HepG2 (cell line): Measurements from ENCODE around the gene PARP6. TPM values are rescaled to one million over a fixed set of nuclear protein-coding genes. Genes with fewer than 3 reads are reported as not detected.

Experiments used
- ATAC-seq: fragments of 200-7000 bp; cut with Tn5 transposase; 3 replicates; pipeline ENCODE4 v1.9.1; 2020; ENCODE audit warnings: mild to moderate bottlenecking, moderate library complexity
- BruUV-seq: library from RNA; stranded (reverse); fragments of 400-500 nt; replicated peaks from 2 replicates; lab custom pipeline; 2021; lab: Mats Ljungman, UMichigan
- CTCF ChIA-PET: fragments of 300-600 bp; formaldehyde crosslinking; extraction: SDS; loops from one replicate; lab custom pipeline; 2021; ENCODE audit warnings: low total read pairs, inconsistent platforms, low intra/inter-chr PET ratio; lab: Yijun Ruan, JAX
- POLR2A ChIA-PET: fragments of 350-600 bp; sonication (Branson Sonifier 250); formaldehyde crosslinking; loops from one replicate; lab custom pipeline; 2020; ENCODE audit warnings: antibody characterized with exemption, inconsistent platforms; lab: Yijun Ruan, JAX
- DNase-seq: peaks from one replicate; pipeline ENCODE4 v3.0.0-alpha.2; 2015; ENCODE audit warnings: low spot score
- FAIRE-seq: peaks from 3 replicates; lab custom pipeline; 2011; peaks lifted over from hg19 to GRCh38; lab: Jason Lieb, UNC
- H2AFZ ChIP-seq: one replicate; pipeline ENCODE4 v1.6.1; 2011; ENCODE audit warnings: low read length, inconsistent platforms
- H3K27ac ChIP-seq: fragments of 300-600 bp; 3 replicates; pipeline ENCODE4 v1.8.0; 2011; ENCODE audit warnings: mixed run types, mild to moderate bottlenecking, mixed read lengths, low read length, inconsistent platforms; ENCODE audit not compliant: insufficient read depth; ENCODE audit errors: extremely low read length
- H3K27me3 ChIP-seq, 2 experiments: fragments of 200-600 bp in 1 of 2; 2 replicates in 1 of 2; 3 replicates in 1 of 2; pipeline versions ENCODE4 v1.6.0 to v1.8.0; 2011; ENCODE audit warnings: low read length in 2 of 2, mild to moderate bottlenecking in 2 of 2, moderate library complexity in 2 of 2, inconsistent platforms in 1 of 2; ENCODE audit not compliant: insufficient read depth in 2 of 2, control insufficient read depth in 1 of 2
- H3K36me3 ChIP-seq, 2 experiments: fragments of 200-600 bp in 1 of 2; replicated peaks in 1 of 2; 2 replicates in 1 of 2; 3 replicates in 1 of 2; pipeline versions ENCODE4 v1.5.1 to v1.8.0; 2011; ENCODE audit warnings: low read length in 2 of 2, inconsistent platforms in 1 of 2; ENCODE audit not compliant: insufficient read depth in 2 of 2, control insufficient read depth in 1 of 2
- H3K4me1 ChIP-seq: 2 replicates; pipeline ENCODE4 v1.5.1; 2012; ENCODE audit warnings: low read length, inconsistent platforms; ENCODE audit not compliant: insufficient read depth
- H3K4me2 ChIP-seq: 2 replicates; pipeline ENCODE4 v1.6.0; 2011; ENCODE audit warnings: low read depth, low read length, inconsistent platforms
- H3K4me3 ChIP-seq, 3 experiments: fragments of 200-600 bp in 1 of 3; sonication (generic), shearing (Covaris generic) in 1 of 3; replicated peaks in 1 of 3; 2 replicates each; pipeline ENCODE4 v1.5.1; 2011 to 2016; ENCODE audit warnings: low read length in 3 of 3, inconsistent platforms in 2 of 3, low read depth in 2 of 3, mild to moderate bottlenecking in 2 of 3, control low read depth in 1 of 3, mixed read lengths in 1 of 3; ENCODE audit not compliant: insufficient read depth in 1 of 3
- H3K79me2 ChIP-seq: one replicate; pipeline ENCODE4 v1.6.1; 2011; ENCODE audit warnings: low read length, inconsistent platforms; ENCODE audit not compliant: insufficient read depth
- H3K9ac ChIP-seq: 2 replicates; pipeline ENCODE4 v1.6.0; 2011; ENCODE audit warnings: mild to moderate bottlenecking, low read depth, low read length, inconsistent platforms; ENCODE audit not compliant: insufficient read depth
- H3K9me3 ChIP-seq: 2 replicates; pipeline ENCODE4 v1.5.1; 2012; ENCODE audit warnings: mild to moderate bottlenecking, low read length
- H4K20me1 ChIP-seq: 2 replicates; pipeline ENCODE4 v1.6.0; 2011; ENCODE audit warnings: inconsistent platforms, mild to moderate bottlenecking, low read length, moderate library complexity; ENCODE audit not compliant: insufficient read depth
- AGO2 ChIP-seq: fragments of 200-400 bp; formaldehyde crosslinking; optimal IDR thresholded peaks from 2 replicates; pipeline ENCODE3; 2017; ENCODE audit warnings: mild to moderate bottlenecking, low read depth, low read length, moderate library complexity
- KDM5A ChIP-seq: fragments of 200-600 bp; sonication (generic); IDR thresholded peaks from 2 replicates; pipeline ENCODE4 v1.7.0; 2018; ENCODE audit warnings: antibody characterized with exemption, mild to moderate bottlenecking, low read length, borderline replicate concordance
- PAF1 ChIP-seq: IDR thresholded peaks from 2 replicates; pipeline ENCODE4 v1.6.1; 2016; ENCODE audit warnings: missing genetic modification reagents, missing compliant biosample characterization
- PAWR ChIP-seq: sonication (generic); formaldehyde crosslinking; IDR thresholded peaks from 2 replicates; pipeline ENCODE4 v1.4.0; 2020; ENCODE audit warnings: missing genetic modification reagents, mild to moderate bottlenecking, borderline replicate concordance
- POLR2AphosphoS5 ChIP-seq: IDR thresholded peaks from 2 replicates; pipeline ENCODE4 v1.6.1; 2012; ENCODE audit warnings: low read depth, low read length
- RBAK ChIP-seq: sonication (generic); formaldehyde crosslinking; IDR thresholded peaks from 2 replicates; pipeline ENCODE4 v1.5.1; 2020; ENCODE audit warnings: mild to moderate bottlenecking, missing genetic modification reagents
- RBM22 ChIP-seq: fragments of 200-400 bp; formaldehyde crosslinking; optimal IDR thresholded peaks from 2 replicates; pipeline ENCODE3; 2017; ENCODE audit warnings: mild to moderate bottlenecking, low read length, moderate library complexity
- TAF15 ChIP-seq: fragments of 200-400 bp; formaldehyde crosslinking; IDR thresholded peaks from one replicate; pipeline ENCODE4 v1.6.1; 2018; ENCODE audit warnings: mild to moderate bottlenecking, low read depth, low read length; ENCODE audit not compliant: poor library complexity, severe bottlenecking
- ZFP36 ChIP-seq: fragments of 150-350 bp; IDR thresholded peaks from 2 replicates; pipeline ENCODE4 v1.6.1; 2018; ENCODE audit warnings: borderline replicate concordance, low read length, low read depth; ENCODE audit not compliant: partially characterized antibody
- ZNF451 ChIP-seq: sonication (generic); formaldehyde crosslinking; IDR thresholded peaks from 2 replicates; pipeline ENCODE4 v1.5.0; 2020; ENCODE audit warnings: mild to moderate bottlenecking, missing genetic modification reagents
- ZNF484 ChIP-seq: sonication (generic); formaldehyde crosslinking; IDR thresholded peaks from 2 replicates; pipeline ENCODE4 v1.5.1; 2020; ENCODE audit warnings: mild to moderate bottlenecking, low read depth, missing genetic modification reagents, borderline replicate concordance
- ZNF616 ChIP-seq: sonication (generic); formaldehyde crosslinking; IDR thresholded peaks from 2 replicates; pipeline ENCODE4 v1.5.0; 2020; ENCODE audit warnings: low read depth, mild to moderate bottlenecking, missing genetic modification reagents
- ZNF879 ChIP-seq: sonication (generic); formaldehyde crosslinking; IDR thresholded peaks from 2 replicates; pipeline ENCODE4 v1.8.1; 2023; ENCODE audit warnings: missing genetic modification reagents
- WGBS: methylation state at CpG from one replicate; pipeline ENCODE4 v1.1.6; 2017; ENCODE audit warnings: low lambda C conversion rate; 5-methylcytosine and 5-hydroxymethylcytosine counted together
- in situ Hi-C: cut with HindIII; loops from 2 replicates; pipeline ENCODE4 v1.10.0; 2017; ENCODE audit warnings: low pct_unique_long_range_greater_than_20kb; ENCODE audit not compliant: extremely low pct_ligation_motif_present
- intact Hi-C: fragments of 100-400 bp; cut with micrococcal nuclease; formaldehyde crosslinking; loops from one replicate; pipeline ENCODE4 v1.10.0; 2022; ENCODE audit not compliant: unreplicated experiment
- polyA plus RNA-seq, 8 experiments: library from polyadenylated mRNA; depleted of rRNA in 3 of 8; stranded (reverse) in 7 of 8; unstranded in 1 of 8; fragments of >200 nt; fragmentation: Illumina TruSeq in 4 of 8; extraction: Trizol in 4 of 8; gene quantifications; 2 replicates each; pipeline versions ENCODE4 v1.2.1 to v1.2.3, GENCODE V29; 2011 to 2016; ENCODE audit warnings: low read depth in 4 of 8, missing spikeins in 1 of 8, mixed read lengths in 1 of 8; ENCODE audit not compliant: insufficient read depth in 1 of 8
- total RNA-seq, 5 experiments: library from RNA; depleted of rRNA; stranded (reverse); fragments of >200 nt; fragmentation: Illumina TruSeq; extraction: Trizol; gene quantifications; 2 replicates each; pipeline ENCODE4 v1.2.3, GENCODE V29; 2016; ENCODE audit warnings: low read depth in 1 of 5
- TF ChIP-seq, protein P1 (sequence below), 2 experiments: IDR thresholded peaks; 2 replicates each; pipeline ENCODE4 v1.6.1; 2011 to 2012; ENCODE audit warnings: low read length in 2 of 2, borderline replicate concordance in 1 of 2, low read depth in 1 of 2, mild to moderate bottlenecking in 1 of 2, moderate library complexity in 1 of 2

Gene PARP6
- total and polyA plus RNA-seq, 2 of the 13 experiments (the other 11 are each of a cell fraction or from before 2014, with no cell fraction given), result 0.22 to 0.87 TPM

DNA sequence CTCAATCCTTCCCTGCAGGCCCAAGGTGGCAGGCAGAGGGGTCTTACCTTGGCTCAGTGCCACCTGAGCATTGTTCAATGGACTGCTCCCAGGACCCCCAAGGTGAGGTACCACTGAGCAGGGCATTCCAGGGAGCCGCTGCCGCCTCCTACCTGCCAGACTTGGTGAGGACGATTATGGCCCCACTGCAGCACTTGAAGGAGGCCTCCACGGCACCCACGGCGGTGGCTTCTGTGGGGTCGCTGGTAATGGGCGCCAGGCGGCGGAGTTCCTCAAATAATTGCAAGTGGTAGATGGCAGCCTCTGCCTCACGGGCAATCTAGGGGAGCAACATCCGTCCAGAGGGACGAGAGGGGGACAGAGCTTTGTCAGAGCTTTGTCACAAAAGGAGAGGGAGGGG, 70.1 kb downstream of the PARP6 start:
- ChIA-PET CTCF (no interaction called here), POLR2A (no interaction called here)
- TF ChIP-seq ZNF451 (CRISPR knock-in tag), result no peak
- TF ChIP-seq ZNF484 (CRISPR knock-in tag), result no peak
- TF ChIP-seq AGO2, result peak; percentile 33
- TF ChIP-seq POLR2AphosphoS5, result 0 out of 2 replicates have a peak, but pooled peaks have one; percentile 14
- Histone ChIP-seq H3K27ac (no peak overlapping the region), H4K20me1 (peaks cover 92% of the 10 kb centered on the region), H3K4me1 (peaks cover 16% of the 10 kb centered on the region), H3K27me3 (peaks cover 0 to under 1% of the 10 kb centered on the region in 2 experiments; a peak in 1 of 5 replicates), H3K4me3 (no peak overlapping the region), H2AFZ (no peak overlapping the region), H3K79me2 (no peaks in the 10 kb centered on the region), H3K9me3 (no peaks in the 10 kb centered on the region), H3K9ac (no peak overlapping the region), H3K36me3 (peaks cover 51 to 87% of the 10 kb centered on the region in 2 experiments), H3K4me2 (no peak overlapping the region)
- in situ Hi-C loops (loop anchor here (5.0 kb wide), 1 partner anchor 85 kb away; no protein-coding TSS in a partner anchor), intact Hi-C loops (no loop called here)
- 98% methylated on average over 13 of the region's 13 CpGs for WGBS
- DNase-seq (no peak), FAIRE-seq (no peak), ATAC-seq (no peak)
- BruUV-seq, result no TSS peak

DNA sequence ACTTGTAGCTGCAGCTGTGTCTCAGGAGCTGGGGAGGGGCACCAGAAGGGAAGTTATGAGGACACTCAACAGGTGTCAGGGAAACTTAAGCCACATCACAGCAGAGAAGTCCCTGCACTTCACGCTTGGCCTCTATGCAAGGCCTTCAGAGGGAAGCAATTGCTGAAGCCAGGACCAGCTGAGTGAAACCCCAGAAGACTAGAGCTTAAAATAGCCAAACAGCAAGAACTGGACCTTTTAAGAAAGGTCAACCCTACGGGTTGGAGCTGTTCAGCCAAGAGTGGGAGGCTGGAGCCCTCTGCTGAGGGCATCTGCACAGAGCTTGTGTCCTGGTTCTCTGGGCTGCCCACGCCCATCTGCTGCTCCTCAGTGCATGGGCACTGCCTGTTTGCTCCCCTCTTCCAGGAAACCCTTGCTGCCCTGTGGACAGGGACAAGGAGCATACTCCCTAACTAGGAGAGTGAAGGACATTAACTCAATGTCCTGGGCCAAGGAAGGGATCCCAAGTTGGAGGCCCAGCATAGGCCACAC, 70.9 kb downstream of the PARP6 start:
- H3K27ac ChIP-seq, result no peak overlapping the region
- TF ChIP-seq ZNF616 (CRISPR knock-in tag) (no peak), PAF1 (CRISPR knock-in tag) (0 out of 2 replicates have a peak, but pooled peaks have one; percentile 55), TAF15 (no peak), ZFP36 (no peak), RBM22 (peak; percentile 64), KDM5A (no peak), RBAK (CRISPR knock-in tag) (no peak), ZNF879 (CRISPR knock-in tag) (no peak), PAWR (CRISPR knock-in tag) (no peak)
- TF ChIP-seq, protein P1, sequence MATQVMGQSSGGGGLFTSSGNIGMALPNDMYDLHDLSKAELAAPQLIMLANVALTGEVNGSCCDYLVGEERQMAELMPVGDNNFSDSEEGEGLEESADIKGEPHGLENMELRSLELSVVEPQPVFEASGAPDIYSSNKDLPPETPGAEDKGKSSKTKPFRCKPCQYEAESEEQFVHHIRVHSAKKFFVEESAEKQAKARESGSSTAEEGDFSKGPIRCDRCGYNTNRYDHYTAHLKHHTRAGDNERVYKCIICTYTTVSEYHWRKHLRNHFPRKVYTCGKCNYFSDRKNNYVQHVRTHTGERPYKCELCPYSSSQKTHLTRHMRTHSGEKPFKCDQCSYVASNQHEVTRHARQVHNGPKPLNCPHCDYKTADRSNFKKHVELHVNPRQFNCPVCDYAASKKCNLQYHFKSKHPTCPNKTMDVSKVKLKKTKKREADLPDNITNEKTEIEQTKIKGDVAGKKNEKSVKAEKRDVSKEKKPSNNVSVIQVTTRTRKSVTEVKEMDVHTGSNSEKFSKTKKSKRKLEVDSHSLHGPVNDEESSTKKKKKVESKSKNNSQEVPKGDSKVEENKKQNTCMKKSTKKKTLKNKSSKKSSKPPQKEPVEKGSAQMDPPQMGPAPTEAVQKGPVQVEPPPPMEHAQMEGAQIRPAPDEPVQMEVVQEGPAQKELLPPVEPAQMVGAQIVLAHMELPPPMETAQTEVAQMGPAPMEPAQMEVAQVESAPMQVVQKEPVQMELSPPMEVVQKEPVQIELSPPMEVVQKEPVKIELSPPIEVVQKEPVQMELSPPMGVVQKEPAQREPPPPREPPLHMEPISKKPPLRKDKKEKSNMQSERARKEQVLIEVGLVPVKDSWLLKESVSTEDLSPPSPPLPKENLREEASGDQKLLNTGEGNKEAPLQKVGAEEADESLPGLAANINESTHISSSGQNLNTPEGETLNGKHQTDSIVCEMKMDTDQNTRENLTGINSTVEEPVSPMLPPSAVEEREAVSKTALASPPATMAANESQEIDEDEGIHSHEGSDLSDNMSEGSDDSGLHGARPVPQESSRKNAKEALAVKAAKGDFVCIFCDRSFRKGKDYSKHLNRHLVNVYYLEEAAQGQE (IDR thresholded peaks at IDR 0.05; ENCODE audit: borderline replicate concordance in 1 of 2, low read depth in 1 of 2, low read length in 2 of 2), result no peak
- H3K36me3 ChIP-seq, result peaks cover 43 to 79% of the 10 kb centered on the region in 2 experiments
- no peaks in the 10 kb centered on the region for H3K9me3 ChIP-seq
- intact Hi-C loops (no loop called here), in situ Hi-C loops (loop anchor here (5.0 kb wide), 1 partner anchor 86 kb away; no protein-coding TSS in a partner anchor)
- WGBS, result 93% methylated on average over 2 of the region's 3 CpGs
- DNase-seq, result no peak
- FAIRE-seq, result no peak
- no peak overlapping the region for H3K4me3 ChIP-seq
- no TSS peak for BruUV-seq
- no peak overlapping the region for H3K9ac ChIP-seq
- H4K20me1 ChIP-seq, result peaks cover 85% of the 10 kb centered on the region
- POLR2A ChIA-PET, result interaction anchor here (2.2 kb wide), 1 partner anchor 9 kb away, joined by 6 read pairs; no protein-coding TSS in a partner anchor
- peaks cover 6 to 9% of the 10 kb centered on the region in 2 experiments; a peak in 3 of 5 replicates for H3K27me3 ChIP-seq
- ATAC-seq, result no peak
- no peak overlapping the region for H2AFZ ChIP-seq
- CTCF ChIA-PET, result no interaction called here
- no peaks in the 10 kb centered on the region for H3K79me2 ChIP-seq
- no peak overlapping the region for H3K4me2 ChIP-seq
- peaks cover 24% of the 10 kb centered on the region for H3K4me1 ChIP-seq
